Right lobe of liver (tissue), 4 donors: ENCODE measurements around the gene ACTA1.
"Not testable (repeated sequence)": the region's sequence is repeated elsewhere in the genome, so short reads cannot be mapped to it uniquely, and the experiment has no call there.

Experiments used
- CTCF ChIP-seq, 4 donors: fragments of 200-600 bp in 3 of 4; fragments of 450-650 bp in 1 of 4; IDR thresholded peaks; one replicate each; pipeline versions ENCODE4 v1.5.1 to v1.8.0; 2016 to 2022; ENCODE audit warnings: antibody characterized with exemption in 4 of 4, mild to moderate bottlenecking in 2 of 4
- POLR2A ChIP-seq: fragments of 450-650 bp; IDR thresholded peaks from one replicate; pipeline ENCODE4 v1.6.1; 2017; ENCODE audit warnings: antibody characterized with exemption, mild to moderate bottlenecking
- donor health status: DM: no; HTN: no; CAD: no.
- donor health status: DM: no; HTN: no; CAD: no.
- donor health status: DM: no; HTN: yes; CAD: no.

- TF ChIP-seq CTCF (IDR thresholded peaks at IDR 0.05); POLR2A: not testable (repeated sequence)
These were observed 31.6 kb downstream of the ACTA1 start for GRCh38 chr1:229402329-229402728.
